Activated T-cell treated with anti-CD3 and anti-CD28 coated beads for 1 hour (primary cell): ENCODE measurements around the gene GRID1.

Experiments used
- DNase-seq: peaks from one replicate; pipeline ENCODE4 v3.0.0-alpha.2; 2020; ENCODE audit warnings: low read depth

GRID1 gene

GRCh38 chr10:85645926-85646711 is 720.5 kb downstream of the GRID1 start:
- no peak for DNase-seq

DNA sequence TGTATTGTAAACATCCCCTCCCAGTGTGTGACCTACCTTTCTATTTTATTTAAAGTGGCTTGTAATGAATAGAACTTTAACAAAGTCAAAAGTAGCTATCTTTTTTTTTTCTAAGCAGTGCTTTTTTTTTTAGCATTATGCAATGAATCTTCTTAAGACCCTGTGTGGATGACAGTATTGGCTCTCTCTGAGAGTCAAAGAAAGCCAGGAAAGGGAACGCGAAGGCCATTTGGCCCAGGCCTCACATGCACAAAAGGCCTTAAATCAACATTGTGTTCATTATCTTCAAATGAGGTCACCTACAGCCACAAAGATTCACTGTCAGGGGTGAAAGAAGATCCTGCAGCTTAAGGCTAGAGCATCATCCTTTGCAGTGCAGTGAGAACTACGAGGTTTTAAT is 721.5 kb downstream of the GRID1 start:
- no peak for DNase-seq

- no peak for DNase-seq
These were observed 722.6 kb downstream of the GRID1 start for GRCh38 chr10:85643845-85644525.

- DNase-seq = no peak
These were observed 723.3 kb downstream of the GRID1 start for GRCh38 chr10:85643171-85643844.

- no peak for DNase-seq
These were observed 724.0 kb downstream of the GRID1 start for GRCh38 chr10:85642421-85643170.

GRCh38 chr10:85642082-85642420 is 724.5 kb downstream of the GRID1 start:
- no peak for DNase-seq

DNA sequence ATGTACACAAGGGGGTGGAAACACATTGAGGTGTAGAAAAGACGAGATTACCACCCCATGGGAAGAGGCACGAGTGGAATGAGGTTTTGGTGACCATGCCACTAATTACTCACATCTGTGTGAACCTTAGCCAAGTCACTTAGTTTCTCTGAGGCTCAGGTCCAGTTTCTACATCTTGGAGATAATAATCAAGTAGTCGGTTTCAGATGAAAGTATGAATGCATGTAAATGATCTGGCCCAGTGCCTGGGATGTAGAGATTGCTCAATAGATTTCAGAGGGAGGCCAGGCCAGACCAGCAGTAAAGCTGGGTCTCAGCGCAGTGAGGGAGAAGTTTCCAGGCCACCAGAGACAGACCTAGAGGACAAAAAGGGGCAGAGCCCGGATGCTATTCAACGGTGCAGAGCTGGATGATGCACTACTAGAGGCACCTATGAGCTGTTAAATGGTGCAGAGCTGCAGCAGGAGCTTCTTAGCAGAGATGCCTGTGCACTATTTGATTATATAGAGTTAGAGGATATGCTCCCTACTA is 725.1 kb downstream of the GRID1 start:
- DNase-seq = no peak

GRCh38 chr10:85638797-85639196 is 727.8 kb downstream of the GRID1 start:
- DNase-seq = no peak

GRCh38 chr10:85635650-85636049 is 730.9 kb downstream of the GRID1 start:
- DNase-seq = no peak

DNA sequence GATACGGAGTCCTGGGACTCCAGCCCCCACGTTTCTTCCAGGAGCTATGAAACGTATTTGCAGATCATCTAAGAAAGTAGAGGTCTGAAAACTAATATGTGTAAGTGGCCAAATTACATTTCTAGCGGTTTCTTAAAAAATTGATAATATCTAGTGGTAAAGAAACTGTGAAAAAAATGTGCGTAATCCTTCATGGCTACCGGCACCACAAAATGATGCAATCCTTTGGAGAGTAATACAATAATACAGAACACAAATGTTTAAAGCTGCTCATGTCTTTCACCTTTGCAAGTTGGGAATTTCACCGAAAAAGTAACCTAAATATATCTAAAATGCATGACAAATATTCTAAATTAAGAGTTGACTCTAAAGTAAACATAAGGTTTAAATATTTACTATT is 742.1 kb downstream of the GRID1 start:
- no peak for DNase-seq

GRCh38 chr10:85623758-85624157 is 742.8 kb downstream of the GRID1 start:
- no peak for DNase-seq

DNA sequence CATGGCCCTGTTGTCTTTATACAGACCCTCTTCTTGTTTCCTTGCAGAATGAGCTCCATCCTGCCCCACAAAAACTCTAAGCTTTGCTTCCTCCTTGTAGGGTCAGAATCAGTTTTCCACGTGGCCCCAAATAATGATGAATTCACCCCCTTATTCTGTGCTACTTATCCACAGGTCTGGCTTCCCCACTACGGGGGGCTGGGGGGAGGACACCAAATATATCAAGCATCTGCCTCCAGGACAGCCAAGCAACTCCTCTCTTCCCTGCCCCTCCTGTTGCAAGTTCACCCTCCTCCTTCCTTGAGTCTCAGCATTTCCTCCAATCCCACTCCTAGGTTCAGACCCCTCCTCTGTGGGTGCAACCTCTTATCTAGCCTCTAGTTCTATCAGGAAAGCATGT is 743.3 kb downstream of the GRID1 start:
- DNase-seq = no peak

GRCh38 chr10:85622425-85622824 is 744.2 kb downstream of the GRID1 start:
- no peak for DNase-seq

- DNase-seq = no peak
These were observed 745.0 kb downstream of the GRID1 start for GRCh38 chr10:85621562-85621961.

DNA sequence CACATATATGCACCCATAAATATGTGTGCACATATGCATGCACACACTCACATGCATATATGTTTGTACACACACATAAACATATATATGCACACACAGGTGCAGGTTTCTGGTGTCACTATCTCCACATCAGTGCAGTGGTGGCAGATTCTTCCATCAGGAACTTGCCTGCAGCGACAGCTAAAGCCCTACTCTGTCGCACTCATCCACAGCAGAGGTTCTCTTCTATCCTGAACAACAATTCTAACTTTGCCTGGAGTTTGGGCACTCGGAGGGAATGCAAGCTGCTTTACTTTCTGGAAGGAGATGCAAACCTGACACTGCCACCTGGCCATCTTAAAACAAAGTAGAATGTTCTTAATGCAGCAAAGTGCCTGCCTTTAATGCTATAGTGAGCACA is 745.8 kb downstream of the GRID1 start:
- no peak for DNase-seq

- no peak for DNase-seq
These were observed 746.8 kb downstream of the GRID1 start for GRCh38 chr10:85619832-85620231.

DNA sequence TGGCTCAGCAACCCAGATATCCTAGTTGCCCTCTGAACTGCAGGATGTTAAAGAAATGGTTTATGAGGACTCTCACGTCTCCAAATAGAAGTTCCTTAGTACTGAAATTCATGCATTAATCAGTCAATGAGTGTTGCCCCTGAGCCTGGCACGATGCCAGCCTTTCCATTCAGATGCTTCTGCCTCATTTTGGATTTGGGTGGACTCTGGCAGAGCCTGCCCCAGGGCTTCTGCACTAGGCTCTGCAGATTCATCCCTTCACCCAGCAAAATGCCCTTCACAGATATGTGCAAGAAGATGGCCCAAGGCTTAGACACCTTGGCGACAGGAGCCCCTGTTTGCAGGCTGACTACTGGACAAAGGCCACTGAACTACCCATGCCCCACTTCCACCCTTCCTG is 747.8 kb downstream of the GRID1 start:
- no peak for DNase-seq

- DNase-seq = no peak
These were observed 748.6 kb downstream of the GRID1 start for GRCh38 chr10:85617751-85618546.

- DNase-seq = no peak
These were observed 751.0 kb downstream of the GRID1 start for GRCh38 chr10:85615556-85615955.

DNA sequence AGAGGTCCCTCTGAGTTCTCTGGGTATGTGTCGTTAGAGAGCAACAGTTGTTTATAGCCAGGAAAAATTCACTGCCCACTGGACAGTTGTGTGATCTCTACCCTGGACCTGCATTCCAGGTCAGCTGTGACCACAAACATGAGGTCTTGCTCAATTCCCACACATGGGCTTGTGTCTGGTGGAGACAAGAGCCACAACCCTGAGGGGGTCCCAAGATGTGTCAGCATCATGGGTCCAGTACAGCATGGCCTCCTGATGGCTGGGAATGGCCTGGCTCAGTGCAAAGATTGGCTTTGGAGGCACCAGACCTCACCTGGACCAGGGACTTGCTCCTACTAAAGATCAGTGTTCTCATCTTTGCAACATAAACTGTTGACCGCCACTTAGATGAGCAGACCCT is 751.6 kb downstream of the GRID1 start:
- DNase-seq = no peak

DNA sequence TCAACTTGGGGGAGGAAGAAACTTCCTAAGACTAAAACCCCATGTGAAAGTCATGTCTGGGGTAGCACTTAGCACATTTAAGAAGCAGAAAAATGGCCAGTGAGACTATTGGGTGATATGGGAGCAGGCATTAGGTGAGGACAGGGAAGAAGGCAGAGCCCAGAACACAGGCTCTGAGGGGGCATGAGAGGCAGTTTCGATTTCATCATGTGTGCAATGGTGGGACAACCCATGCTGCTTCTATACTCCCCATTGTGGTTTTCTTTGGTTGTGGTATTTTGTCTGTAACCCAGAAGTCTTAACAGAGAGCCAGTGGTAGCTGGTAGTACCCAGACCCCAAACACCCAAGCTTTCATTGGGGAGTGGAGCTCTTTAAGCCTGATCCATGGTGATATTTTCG is 752.0 kb downstream of the GRID1 start:
- DNase-seq = no peak
